Ovary (tissue), 3 donors: Measurements from ENCODE around the gene LAMA2.

Experiments
- POLR2A ChIP-seq: fragments of 450-650 bp; IDR thresholded peaks from one replicate; pipeline ENCODE4 v1.6.1; 2017; ENCODE audit warnings: antibody characterized with exemption, mild to moderate bottlenecking, moderate library complexity
- TF ChIP-seq, protein P1 (sequence below), 3 donors: fragments of 450-650 bp in 2 of 3; fragments of 200-600 bp in 1 of 3; IDR thresholded peaks; one replicate each; pipeline versions ENCODE4 v1.5.1 to v1.8.0; 2016 to 2022; ENCODE audit warnings: antibody characterized with exemption in 3 of 3, mild to moderate bottlenecking in 1 of 3
- donor health status: DM: no; HTN: no; CAD: no.

DNA sequence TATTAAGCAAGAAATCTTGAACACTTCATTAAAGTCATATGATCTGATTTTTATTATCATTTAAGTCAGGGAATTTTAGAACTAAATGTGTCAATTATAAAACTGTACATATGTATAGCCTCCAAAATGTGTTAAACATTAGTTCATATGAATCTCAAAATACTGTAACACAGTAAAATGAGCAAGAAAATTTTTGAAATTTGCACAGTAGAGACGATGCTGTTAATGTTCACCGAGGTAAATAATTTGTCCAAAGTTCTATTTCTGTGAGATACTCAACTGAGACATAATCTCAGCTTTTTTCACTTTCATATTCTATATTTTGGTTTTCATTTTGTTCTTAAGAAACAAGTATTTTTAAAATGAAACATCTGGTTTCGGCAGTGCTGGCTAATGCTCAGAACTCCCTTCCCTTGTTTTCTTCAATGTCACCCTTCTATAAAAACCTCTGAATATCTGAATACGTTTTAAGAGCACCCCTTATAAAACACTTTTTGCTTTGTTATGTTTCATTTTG lies 353.1 kb downstream of the LAMA2 start:
- TF ChIP-seq, protein P1, sequence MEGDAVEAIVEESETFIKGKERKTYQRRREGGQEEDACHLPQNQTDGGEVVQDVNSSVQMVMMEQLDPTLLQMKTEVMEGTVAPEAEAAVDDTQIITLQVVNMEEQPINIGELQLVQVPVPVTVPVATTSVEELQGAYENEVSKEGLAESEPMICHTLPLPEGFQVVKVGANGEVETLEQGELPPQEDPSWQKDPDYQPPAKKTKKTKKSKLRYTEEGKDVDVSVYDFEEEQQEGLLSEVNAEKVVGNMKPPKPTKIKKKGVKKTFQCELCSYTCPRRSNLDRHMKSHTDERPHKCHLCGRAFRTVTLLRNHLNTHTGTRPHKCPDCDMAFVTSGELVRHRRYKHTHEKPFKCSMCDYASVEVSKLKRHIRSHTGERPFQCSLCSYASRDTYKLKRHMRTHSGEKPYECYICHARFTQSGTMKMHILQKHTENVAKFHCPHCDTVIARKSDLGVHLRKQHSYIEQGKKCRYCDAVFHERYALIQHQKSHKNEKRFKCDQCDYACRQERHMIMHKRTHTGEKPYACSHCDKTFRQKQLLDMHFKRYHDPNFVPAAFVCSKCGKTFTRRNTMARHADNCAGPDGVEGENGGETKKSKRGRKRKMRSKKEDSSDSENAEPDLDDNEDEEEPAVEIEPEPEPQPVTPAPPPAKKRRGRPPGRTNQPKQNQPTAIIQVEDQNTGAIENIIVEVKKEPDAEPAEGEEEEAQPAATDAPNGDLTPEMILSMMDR (IDR thresholded peaks at IDR 0.05), result no peak
- TF ChIP-seq POLR2A, result no peak
